ENCODE data around the gene GPRC5D. TPM values are rescaled to one million over a fixed set of nuclear protein-coding genes. Genes with fewer than 3 reads are reported as not detected.

GPRC5D gene
- total and polyA plus RNA-seq, 9 of the 15 experiments (the other 6 are each of a cell fraction or from before 2014, with no cell fraction given): 1.0 to 1.1 TPM; not detected in 7

GRCh38 chr12:12891881-12892355, 60.1 kb downstream of the GPRC5D start:
- peaks cover 5 to 12% of the 10 kb centered on the region in 2 experiments; a peak in 4 of 5 replicates for H3K4me1 ChIP-seq (replicated peaks in 1 of 2; ENCODE audit: control insufficient read depth in 2 of 2, insufficient read depth in 2 of 2, low read length in 2 of 2)
- H3K4me3 ChIP-seq: no peak overlapping the region
- H3K27me3 ChIP-seq (ENCODE audit: control insufficient read depth in 2 of 2, insufficient read depth in 2 of 2, low read length in 2 of 2): peaks cover 14 to 30% of the 10 kb centered on the region in 2 experiments
- no peak for FAIRE-seq
- H3K27ac ChIP-seq (ENCODE audit: extremely low read depth, low read depth, low read length): no peak overlapping the region
- in situ Hi-C loops (cut with MboI) (no loop called here), intact Hi-C loops (cut with micrococcal nuclease) (no loop called here)
- no peak overlapping the region for H3K4me2 ChIP-seq (ENCODE audit: insufficient read depth, low read length)
- no peak for ATAC-seq
- no peak for TF ChIP-seq HDAC2 (IDR thresholded peaks at IDR 0.05)
- TF ChIP-seq JUND (IDR thresholded peaks at IDR 0.05; ENCODE audit: borderline replicate concordance, low read depth, low read length): no peak
- no peak for TF ChIP-seq JUND (tag; IDR thresholded peaks at IDR 0.05; ENCODE audit: borderline replicate concordance, low read depth, low read length)
- no peak for TF ChIP-seq ZBTB17 (CRISPR knock-in tag; IDR thresholded peaks at IDR 0.05)
- no peak for TF ChIP-seq PRPF4 (IDR thresholded peaks at IDR 0.05; ENCODE audit: insufficient read depth, low read depth, low read length, poor library complexity, severe bottlenecking)
- no peak for TF ChIP-seq BRD4 (IDR thresholded peaks at IDR 0.05)
- TF ChIP-seq ZNF717 (CRISPR knock-in tag; IDR thresholded peaks at IDR 0.05): no peak
- TF ChIP-seq PML (IDR thresholded peaks at IDR 0.05; ENCODE audit: low read length): no peak
- no peak for TF ChIP-seq RFX5 (IDR thresholded peaks at IDR 0.05; ENCODE audit: low read depth, low read length)
- TF ChIP-seq GATAD2A (IDR thresholded peaks at IDR 0.05): no peak
- TF ChIP-seq ZNF174 (CRISPR knock-in tag; IDR thresholded peaks at IDR 0.05): no peak
- no peak for TF ChIP-seq SAP30 (IDR thresholded peaks at IDR 0.05; ENCODE audit: borderline replicate concordance, insufficient read depth, low read depth, low read length, poor library complexity, severe bottlenecking)
- TF ChIP-seq MECOM (CRISPR knock-in tag; IDR thresholded peaks at IDR 0.05): no peak
- no peak for TF ChIP-seq ZBTB5 (IDR thresholded peaks at IDR 0.05)
- TF ChIP-seq ARNT (IDR thresholded peaks at IDR 0.05): no peak
- no peak for DNase-seq (ENCODE audit: extremely low read depth in 1 of 4, low spot score in 3 of 4)
- no peak overlapping the region for H2AFZ ChIP-seq (ENCODE audit: low read depth, low read length)
- 9% methylated on average over 7 of the region's 7 CpGs for WGBS (ENCODE audit: insufficient coverage, low coverage, missing lambda C conversion rate)
- CTCF ChIA-PET (ENCODE audit: low intra/inter-chr PET ratio): no interaction called here
- H3K9me1 ChIP-seq (ENCODE audit: control insufficient read depth, insufficient read depth, low read length): no peaks in the 10 kb centered on the region
- H3K9ac ChIP-seq (ENCODE audit: insufficient read depth in 1 of 2, low read depth in 2 of 2, low read length in 2 of 2): no peak overlapping the region
- H4K20me1 ChIP-seq (replicated peaks; ENCODE audit: control insufficient read depth, insufficient read depth, low read length): no peaks in the 10 kb centered on the region
- no peaks in the 10 kb centered on the region for H3K9me3 ChIP-seq (replicated peaks; ENCODE audit: control insufficient read depth, insufficient read depth, low read depth, low read length)
- POLR2A ChIA-PET: interaction anchor here (1.1 kb wide), 1 partner anchor 105 kb away, joined by 3 read pairs; no protein-coding TSS in a partner anchor
- H3K79me2 ChIP-seq (ENCODE audit: control insufficient read depth, insufficient read depth, low read length): no peaks in the 10 kb centered on the region
- BruUV-seq (replicated peaks): no TSS peak
- H3K36me3 ChIP-seq (ENCODE audit: control insufficient read depth, insufficient read depth, low read length): no peaks in the 10 kb centered on the region
